AG04450 (cell line): Measurements from ENCODE around the gene VAT1L. TPM values are rescaled to one million over a fixed set of nuclear protein-coding genes. Genes with fewer than 3 reads are reported as not detected.

Experiments used
- CTCF ChIA-PET: fragments of 300-600, 350-600 bp; formaldehyde crosslinking; extraction: SDS; loops from one replicate; lab custom pipeline; 2022; ENCODE audit warnings: antibody characterized with exemption, inconsistent platforms; lab: Charles Lee
- POLR2A ChIA-PET: fragments of 350-600 bp; formaldehyde crosslinking; extraction: SDS; loops from one replicate; lab custom pipeline; 2021; ENCODE audit warnings: antibody characterized with exemption, inconsistent platforms; lab: Yijun Ruan, JAX
- DNase-seq: peaks from one replicate; pipeline ENCODE4 v3.0.0-alpha.2; 2011; ENCODE audit warnings: low read depth, low spot score
- H3K27ac ChIP-seq: one replicate; pipeline ENCODE4 v1.5.1; 2012; ENCODE audit warnings: low read depth, low read length, control low read depth
- H3K27me3 ChIP-seq: one replicate; pipeline ENCODE4 v1.6.0; 2012; ENCODE audit warnings: low read length; ENCODE audit not compliant: control insufficient read depth, insufficient read depth
- H3K4me3 ChIP-seq: 2 replicates; pipeline ENCODE4 v1.5.1; 2011; ENCODE audit warnings: mild to moderate bottlenecking, low read depth, low read length, control low read depth
- H3K9me3 ChIP-seq: 2 replicates; pipeline ENCODE4 v1.5.1; 2012; ENCODE audit warnings: low read length; ENCODE audit not compliant: control insufficient read depth, insufficient read depth
- polyA plus RNA-seq: library from polyadenylated mRNA; depleted of rRNA; stranded (reverse); fragments of >200 nt; gene quantifications from 2 replicates; pipeline ENCODE4 v1.2.3, GENCODE V29; 2011
- TF ChIP-seq, protein P1 (sequence below): IDR thresholded peaks from 2 replicates; pipeline ENCODE4 v1.5.1; 2011; ENCODE audit warnings: low read depth, low read length, control low read depth, inconsistent platforms

Gene VAT1L
- polyA plus RNA-seq, 1 experiment, result 128 TPM

GRCh38 chr16:77858060-77858459, 69.7 kb downstream of the VAT1L start:
- Histone ChIP-seq H3K4me3 (no peak overlapping the region), H3K27ac (no peak overlapping the region), H3K27me3 (no peaks in the 10 kb centered on the region), H3K9me3 (no peaks in the 10 kb centered on the region)
- ChIA-PET POLR2A (no interaction called here), CTCF (no interaction called here)
- DNase-seq, result no peak
- TF ChIP-seq, protein P1, sequence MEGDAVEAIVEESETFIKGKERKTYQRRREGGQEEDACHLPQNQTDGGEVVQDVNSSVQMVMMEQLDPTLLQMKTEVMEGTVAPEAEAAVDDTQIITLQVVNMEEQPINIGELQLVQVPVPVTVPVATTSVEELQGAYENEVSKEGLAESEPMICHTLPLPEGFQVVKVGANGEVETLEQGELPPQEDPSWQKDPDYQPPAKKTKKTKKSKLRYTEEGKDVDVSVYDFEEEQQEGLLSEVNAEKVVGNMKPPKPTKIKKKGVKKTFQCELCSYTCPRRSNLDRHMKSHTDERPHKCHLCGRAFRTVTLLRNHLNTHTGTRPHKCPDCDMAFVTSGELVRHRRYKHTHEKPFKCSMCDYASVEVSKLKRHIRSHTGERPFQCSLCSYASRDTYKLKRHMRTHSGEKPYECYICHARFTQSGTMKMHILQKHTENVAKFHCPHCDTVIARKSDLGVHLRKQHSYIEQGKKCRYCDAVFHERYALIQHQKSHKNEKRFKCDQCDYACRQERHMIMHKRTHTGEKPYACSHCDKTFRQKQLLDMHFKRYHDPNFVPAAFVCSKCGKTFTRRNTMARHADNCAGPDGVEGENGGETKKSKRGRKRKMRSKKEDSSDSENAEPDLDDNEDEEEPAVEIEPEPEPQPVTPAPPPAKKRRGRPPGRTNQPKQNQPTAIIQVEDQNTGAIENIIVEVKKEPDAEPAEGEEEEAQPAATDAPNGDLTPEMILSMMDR, result no peak

GRCh38 chr16:77859493-77860232, 71.3 kb downstream of the VAT1L start:
- TF ChIP-seq, protein P1, result no peak
- ChIA-PET POLR2A (no interaction called here), CTCF (no interaction called here)

DNA sequence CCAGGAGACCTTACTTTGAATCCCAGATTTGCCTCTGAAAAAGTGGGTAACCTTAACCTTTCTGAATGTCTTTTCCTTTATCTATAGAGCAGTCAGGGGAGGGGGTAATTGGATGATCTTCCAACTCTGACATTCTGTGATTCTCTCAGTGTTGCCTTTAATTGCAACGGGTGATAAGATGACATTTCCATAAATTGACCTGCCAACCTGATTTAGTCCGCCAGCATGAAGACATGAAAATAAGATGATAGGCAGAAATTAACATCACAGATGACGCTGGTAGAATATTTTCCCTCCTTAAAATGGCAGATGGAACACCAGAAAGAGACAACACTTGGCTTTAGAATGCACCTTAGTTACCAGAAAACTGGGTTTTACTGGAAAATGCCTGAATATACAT, 72.6 kb downstream of the VAT1L start:
- no peaks in the 10 kb centered on the region for H3K9me3 ChIP-seq
- no peaks in the 10 kb centered on the region for H3K27me3 ChIP-seq
- CTCF ChIA-PET, result no interaction called here
- H3K27ac ChIP-seq, result no peak overlapping the region
- TF ChIP-seq, protein P1, result no peak
- POLR2A ChIA-PET, result no interaction called here
- H3K4me3 ChIP-seq, result no peak overlapping the region
- DNase-seq, result no peak

More at GRCh38 chr16:77859493-77860232, 71.3 kb downstream of the VAT1L start:
- DNase-seq, result no peak
- Histone ChIP-seq H3K27me3 (no peaks in the 10 kb centered on the region), H3K27ac (no peak overlapping the region), H3K4me3 (no peak overlapping the region), H3K9me3 (no peaks in the 10 kb centered on the region)

- no peak overlapping the region for H3K4me3 ChIP-seq
- ChIA-PET POLR2A (no interaction called here), CTCF (no interaction called here)
- H3K27ac ChIP-seq, result no peak overlapping the region
- DNase-seq, result no peak
- H3K9me3 ChIP-seq, result no peaks in the 10 kb centered on the region
- H3K27me3 ChIP-seq, result no peaks in the 10 kb centered on the region
- TF ChIP-seq, protein P1, result no peak
Measured at GRCh38 chr16:77863250-77863649, 74.9 kb downstream of the VAT1L start.

DNA sequence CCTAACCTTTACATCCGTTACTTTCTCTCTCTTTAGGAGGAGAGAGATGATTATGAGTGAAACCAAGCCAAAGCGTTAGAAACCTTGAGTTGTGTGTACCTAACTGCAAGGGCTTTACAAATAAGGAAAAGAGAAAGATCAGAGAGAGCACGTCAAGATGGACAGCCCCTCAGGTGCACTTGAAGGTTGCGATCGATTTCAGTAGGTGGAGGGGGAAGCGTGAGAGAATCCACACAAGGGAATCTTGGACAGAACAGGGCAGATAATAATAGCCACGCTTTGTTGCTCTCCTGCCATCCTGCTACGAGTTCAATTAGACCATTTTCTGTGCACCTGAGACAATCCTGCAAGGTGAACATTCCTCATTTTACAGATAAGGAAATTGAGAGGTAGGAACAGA, 78.4 kb downstream of the VAT1L start:
- no peak for DNase-seq
- TF ChIP-seq, protein P1, result no peak
- H3K4me3 ChIP-seq, result no peak overlapping the region
- CTCF ChIA-PET, result no interaction called here
- POLR2A ChIA-PET, result no interaction called here
- no peak overlapping the region for H3K27ac ChIP-seq
- H3K27me3 ChIP-seq, result no peaks in the 10 kb centered on the region
- no peaks in the 10 kb centered on the region for H3K9me3 ChIP-seq
